ENCODE results near the gene PYGM.

GRCh38 chr11:64793271-64794160, 33.7 kb upstream of the PYGM start:
- no peak for TF ChIP-seq CTCF (IDR thresholded peaks at IDR 0.05)
- TF ChIP-seq POLR2A (IDR thresholded peaks at IDR 0.05) = no peak
- no peak for TF ChIP-seq POLR2AphosphoS5 (IDR thresholded peaks at IDR 0.05)

Data from prostate gland (tissue), 2 donors.